ENCODE measurements around the gene PLD5.
"Not testable (repeated sequence)": the region's sequence is repeated elsewhere in the genome, so short reads cannot be mapped to it uniquely, and the experiment has no call there.

PLD5 gene

GRCh38 chr1:242416657-242417056, 107.8 kb downstream of the PLD5 start:
- no peak for FAIRE-seq

- no peak for FAIRE-seq
These were observed 111.6 kb downstream of the PLD5 start for GRCh38 chr1:242412921-242413320.

- no peak for FAIRE-seq
These were observed 112.6 kb downstream of the PLD5 start for GRCh38 chr1:242411901-242412300.

DNA sequence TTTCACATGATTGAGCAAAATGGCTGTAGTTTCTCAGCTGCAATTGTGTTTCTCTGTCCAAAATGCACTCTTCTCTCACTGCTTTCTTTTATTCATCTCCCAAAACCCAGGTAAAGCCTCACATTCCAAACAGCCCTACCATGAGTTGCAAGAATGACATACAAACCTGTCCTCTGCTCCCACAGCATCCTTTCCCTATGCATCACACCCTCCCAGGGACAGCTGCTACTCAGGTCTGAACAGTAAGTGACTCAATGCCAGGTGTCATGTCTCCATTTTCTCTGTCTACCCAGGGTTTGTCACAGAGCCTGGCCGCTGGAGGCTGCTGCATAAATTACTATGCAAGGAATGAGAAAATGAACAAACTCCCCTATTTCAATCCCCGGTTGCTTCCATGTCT, 118.5 kb downstream of the PLD5 start:
- no peak for FAIRE-seq

DNA sequence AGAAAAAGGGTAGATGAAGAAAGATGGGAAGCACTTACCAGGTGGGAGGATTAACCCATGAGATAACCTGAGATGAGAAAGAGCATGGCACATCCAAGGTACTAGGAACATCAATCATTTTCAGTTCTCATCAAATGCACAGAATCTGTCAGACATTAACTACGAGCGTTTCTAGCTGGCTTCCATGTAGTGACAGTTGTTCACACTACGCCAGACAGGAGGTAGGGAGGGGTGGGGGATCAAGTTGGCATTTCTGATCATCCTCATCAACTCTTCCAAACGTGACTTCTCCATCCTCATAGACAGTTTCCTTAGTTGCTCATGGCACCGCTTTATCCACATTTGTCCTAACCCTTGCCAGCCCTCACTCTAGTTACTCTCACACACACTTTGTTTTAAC, 120.2 kb downstream of the PLD5 start:
- no peak for FAIRE-seq

DNA sequence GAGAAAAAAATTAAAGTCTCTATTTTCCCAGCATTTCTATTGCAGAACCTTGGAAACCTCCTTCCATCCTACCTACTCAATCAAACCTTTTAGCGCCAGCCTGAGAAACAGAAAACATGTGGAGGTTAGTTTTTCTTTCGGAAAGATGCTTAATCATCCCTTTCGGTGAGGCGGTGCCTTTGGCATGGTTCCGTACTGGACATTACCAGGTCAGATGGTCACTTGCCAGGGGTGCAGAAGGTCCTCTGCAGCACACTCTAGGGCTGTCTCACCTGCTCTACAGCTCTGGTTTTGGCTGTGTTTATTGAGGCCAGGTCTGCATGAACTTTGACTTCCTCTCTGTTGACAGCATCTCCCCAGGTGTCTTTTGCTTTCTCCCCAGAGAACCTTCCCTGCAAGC, 121.5 kb downstream of the PLD5 start:
- FAIRE-seq: no peak

GRCh38 chr1:242401937-242402336, 122.6 kb downstream of the PLD5 start:
- FAIRE-seq: no peak

DNA sequence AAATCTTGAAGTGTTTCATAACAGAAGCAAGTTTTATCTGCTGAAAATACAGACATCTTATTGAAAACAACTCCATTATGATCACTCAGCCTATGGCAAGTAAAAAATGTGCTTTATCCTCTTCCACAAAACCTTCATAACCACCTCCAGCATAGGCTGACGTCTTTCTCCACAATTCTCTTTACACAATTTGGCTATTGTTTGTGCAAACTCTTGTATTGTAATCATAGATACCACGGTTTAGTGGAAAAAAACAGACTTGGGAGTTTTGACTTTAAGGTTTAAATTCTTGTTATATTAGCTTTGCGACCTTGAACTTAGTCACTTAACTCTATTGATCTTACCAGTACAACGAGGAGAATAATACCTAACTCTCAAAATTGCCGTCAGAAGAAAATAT, 126.1 kb downstream of the PLD5 start:
- no peak for FAIRE-seq

DNA sequence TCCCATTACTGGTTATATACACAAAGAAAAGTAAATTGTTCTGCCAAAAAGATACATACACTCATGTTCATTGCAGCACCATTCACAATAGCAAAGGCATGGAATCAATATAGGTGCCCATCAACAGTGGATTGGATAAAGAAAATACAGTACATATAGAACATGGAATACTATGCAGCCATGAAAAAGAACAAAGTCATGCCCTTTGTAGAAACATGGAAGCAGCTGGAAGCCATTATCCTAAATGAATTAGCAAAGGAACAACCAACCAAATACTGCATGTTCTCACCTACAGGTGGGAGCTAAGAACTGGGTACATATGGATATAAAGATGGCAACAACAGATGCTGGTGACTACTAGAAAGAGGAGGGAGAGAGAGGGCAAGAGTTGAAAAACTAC, 132.6 kb downstream of the PLD5 start:
- FAIRE-seq: no peak

DNA sequence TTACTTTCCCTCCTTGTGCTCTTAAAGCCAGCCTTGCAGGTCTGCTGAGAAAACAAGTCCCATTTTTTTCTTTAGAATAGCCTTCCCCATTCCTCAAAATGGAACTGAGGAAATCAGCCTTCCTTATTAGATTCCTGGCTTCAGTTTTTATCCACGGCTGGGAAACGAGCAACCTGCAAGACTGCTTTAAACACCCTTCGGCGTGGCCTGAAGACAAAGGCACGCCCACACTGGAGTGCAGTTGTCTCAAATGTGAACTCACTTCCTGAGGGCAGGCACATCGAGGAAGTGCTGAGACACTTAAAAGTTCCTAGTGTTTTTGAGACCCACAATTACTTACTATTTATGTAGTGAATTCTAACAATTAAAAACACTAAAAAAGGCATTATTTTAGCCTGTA, 148.4 kb downstream of the PLD5 start:
- not testable (repeated sequence) for FAIRE-seq

GRCh38 chr1:242350446-242350845, 174.1 kb downstream of the PLD5 start:
- not testable (repeated sequence) for FAIRE-seq

GRCh38 chr1:242349636-242350035, 174.9 kb downstream of the PLD5 start:
- no peak for FAIRE-seq

- not testable (repeated sequence) for FAIRE-seq
These were observed 193.6 kb downstream of the PLD5 start for GRCh38 chr1:242330865-242331264.

DNA sequence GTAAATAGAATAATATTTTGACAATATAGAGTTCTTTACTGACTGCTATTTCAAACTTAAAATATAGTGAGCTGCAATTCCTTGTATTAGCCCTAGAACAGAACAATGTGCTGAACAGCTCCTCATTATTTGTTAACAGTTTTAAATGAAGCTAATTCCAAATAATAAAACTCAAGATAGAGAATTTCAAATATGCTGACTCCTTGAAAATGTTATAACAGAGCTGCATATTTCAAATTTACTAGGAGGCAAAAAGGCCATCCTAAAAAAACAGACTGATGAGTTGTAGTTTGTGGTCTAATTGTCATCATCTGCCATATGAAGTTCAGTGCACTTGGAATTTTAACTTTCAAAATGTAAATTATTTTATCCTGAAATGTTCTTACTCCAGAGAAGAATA, 197.1 kb downstream of the PLD5 start:
- not testable (repeated sequence) for FAIRE-seq

DNA sequence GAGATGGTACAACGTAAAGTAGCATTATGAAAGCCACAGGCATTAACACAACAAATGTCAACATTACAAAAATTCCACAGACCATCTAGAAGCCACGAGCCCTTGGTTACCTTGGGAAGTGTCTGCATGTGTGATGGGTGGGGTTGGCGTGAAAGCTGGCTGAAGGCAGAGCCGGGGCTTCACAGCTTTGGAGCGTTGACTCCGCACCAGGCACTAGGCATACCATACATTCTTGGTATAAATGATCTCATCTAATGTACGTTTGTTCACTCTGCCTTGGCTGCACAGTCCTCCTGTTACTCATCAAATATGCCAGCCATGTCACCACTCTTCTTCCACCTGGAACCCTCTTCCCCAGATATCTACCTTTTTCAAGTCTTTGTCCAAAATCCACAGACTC, 202.5 kb downstream of the PLD5 start:
- FAIRE-seq: not testable (repeated sequence)

- no peak for FAIRE-seq
These were observed 206.4 kb downstream of the PLD5 start for GRCh38 chr1:242318140-242318539.

- FAIRE-seq: not testable (repeated sequence)
These were observed 209.6 kb downstream of the PLD5 start for GRCh38 chr1:242314865-242315264.

- not testable (repeated sequence) for FAIRE-seq
These were observed 210.3 kb downstream of the PLD5 start for GRCh38 chr1:242314085-242314649.

DNA sequence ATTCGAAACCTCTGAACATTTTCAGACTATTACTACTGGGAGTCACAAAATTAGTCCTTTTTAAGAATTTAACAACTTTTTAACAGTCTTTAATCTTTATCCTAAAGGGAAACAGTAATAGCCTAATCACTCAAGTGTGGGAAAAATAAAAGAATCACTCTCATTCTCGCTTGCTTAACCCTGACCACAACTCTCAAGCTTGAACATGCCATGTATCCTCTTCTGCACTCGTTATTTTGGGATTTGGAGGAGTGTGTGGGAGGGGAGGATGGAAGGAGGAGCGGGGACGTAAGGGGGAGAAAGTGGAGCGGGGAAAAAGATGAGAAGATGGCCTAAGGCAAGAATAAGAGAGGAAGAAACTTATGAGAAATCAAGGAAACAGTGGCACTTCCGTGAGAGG, 215.8 kb downstream of the PLD5 start:
- not testable (repeated sequence) for FAIRE-seq

DNA sequence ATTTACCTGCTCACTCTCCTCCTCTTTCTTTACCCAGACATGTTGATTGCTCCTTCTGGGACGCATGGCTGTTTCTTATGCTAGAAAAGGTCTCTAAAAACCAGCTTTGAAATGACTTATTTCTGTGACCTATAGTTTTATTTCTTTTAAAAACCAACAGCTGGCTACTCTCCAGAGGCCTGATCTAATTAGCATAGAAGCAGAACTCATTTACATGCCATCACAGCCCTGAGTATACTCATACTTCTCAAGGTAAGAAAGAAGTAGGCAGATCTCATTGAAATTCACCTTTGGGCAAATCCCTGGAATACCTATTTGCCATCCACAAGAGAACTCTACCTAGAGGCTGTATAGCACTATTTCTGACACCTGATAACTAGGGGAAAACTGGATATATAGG, 230.7 kb downstream of the PLD5 start:
- not testable (repeated sequence) for FAIRE-seq

DNA sequence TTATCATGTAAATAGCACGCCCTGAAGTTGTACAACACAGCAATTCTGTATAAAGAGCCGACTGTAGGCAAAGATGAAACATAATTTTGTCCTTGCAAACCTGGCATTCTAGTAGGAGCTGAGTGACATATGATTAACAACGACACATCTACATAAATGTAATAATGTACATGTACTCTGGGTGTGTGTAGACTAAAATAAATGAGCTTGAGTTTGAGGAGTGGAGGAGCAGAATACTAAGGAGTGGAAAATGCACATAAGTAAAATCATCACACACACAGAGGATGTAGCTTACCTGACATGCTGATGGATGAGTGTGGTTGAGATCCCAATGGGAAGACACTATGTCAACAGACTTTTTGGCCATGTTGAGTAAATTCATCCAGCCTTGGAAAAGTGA, 236.4 kb downstream of the PLD5 start:
- not testable (repeated sequence) for FAIRE-seq

DNA sequence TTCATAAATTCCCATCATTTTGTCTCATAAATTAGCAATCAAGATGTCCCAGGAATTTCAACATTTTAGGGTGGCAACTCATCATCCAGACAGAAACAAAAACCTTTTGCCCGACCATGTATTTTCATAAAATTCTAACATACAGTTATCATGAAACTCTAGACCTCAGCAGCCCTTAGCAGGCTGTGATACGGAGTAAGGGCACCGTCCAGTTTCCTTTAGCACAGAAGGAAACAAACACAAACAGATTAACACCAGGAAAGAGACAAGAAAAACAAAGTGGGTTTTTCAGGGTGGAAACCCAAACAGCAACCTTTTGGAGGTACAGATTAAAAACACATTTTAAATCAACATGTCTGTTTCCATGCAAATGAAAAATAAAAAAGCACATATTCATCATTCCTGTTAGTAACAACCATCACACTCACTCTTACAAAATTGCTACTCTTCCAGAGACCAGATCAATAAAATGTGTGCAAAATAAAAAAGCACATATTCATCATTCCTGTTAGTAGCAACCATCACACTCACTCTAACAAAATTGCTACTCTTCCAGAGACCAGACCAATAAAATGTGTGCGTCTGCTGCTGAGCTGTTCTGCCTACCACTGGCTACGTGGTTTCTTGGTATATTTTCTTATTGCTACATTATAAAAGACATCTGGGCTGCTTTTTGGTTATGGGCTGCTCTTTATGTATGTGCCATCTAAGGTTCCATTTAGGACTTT, 241.6 kb downstream of the PLD5 start:
- not testable (repeated sequence) for FAIRE-seq

- not testable (repeated sequence) for FAIRE-seq
These were observed 246.1 kb downstream of the PLD5 start for GRCh38 chr1:242278406-242278805.

DNA sequence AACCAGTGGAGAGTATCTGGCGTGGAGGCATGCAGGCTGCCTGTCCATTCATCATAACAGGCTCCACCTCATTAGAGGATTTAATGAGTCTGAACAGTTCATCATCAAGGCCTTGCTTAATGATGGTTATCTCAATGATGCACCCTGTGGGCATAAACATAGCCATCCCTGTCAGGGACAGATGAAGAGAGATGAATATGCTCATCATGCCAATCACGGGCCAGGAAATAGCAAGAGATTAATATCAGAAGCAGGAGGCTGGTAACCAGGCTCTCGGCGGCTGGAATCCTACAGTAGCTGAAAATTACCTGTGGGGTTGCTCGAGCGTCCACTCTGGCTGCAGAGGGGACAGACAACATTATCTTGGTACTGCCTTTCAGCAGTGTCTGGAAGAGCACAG, 247.7 kb downstream of the PLD5 start:
- FAIRE-seq: not testable (repeated sequence)

DNA sequence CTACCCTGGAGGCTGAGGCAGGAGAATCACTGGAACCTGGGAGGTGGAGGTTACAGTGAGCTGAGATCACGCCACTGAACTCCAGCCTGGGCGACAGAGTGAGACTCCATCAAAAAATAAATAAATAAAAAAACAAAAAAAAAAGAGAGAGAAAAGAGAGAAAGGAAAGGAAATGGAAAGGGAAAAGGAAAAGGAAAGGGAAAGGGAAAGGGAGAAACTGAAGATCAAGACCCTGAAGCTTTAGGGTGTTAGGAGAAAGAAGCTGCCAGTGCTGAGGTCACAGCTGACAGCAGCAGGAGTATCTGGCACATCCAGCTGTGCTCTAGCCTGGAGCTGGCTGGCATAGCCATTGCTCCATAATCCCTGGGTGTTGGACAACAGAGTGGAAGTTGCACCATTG, 257.5 kb downstream of the PLD5 start:
- not testable (repeated sequence) for FAIRE-seq

Data from A204.1 (cell line).